Thyroid gland (tissue), 4 donors: Measurements from ENCODE around the gene PTPDC1.

Experiments used
- POLR2A ChIP-seq, 2 donors: fragments of 450-650 bp; IDR thresholded peaks; one replicate each; pipeline ENCODE4 v1.6.1; 2017; ENCODE audit warnings: antibody characterized with exemption in 2 of 2, mild to moderate bottlenecking in 2 of 2, moderate library complexity in 1 of 2
- TF ChIP-seq, protein P1 (sequence below), 6 experiments: fragments of 200-600 bp in 3 of 6; fragments of 450-650 bp in 3 of 6; sonication (generic) in 3 of 6; IDR thresholded peaks; one replicate each; pipeline ENCODE4 v1.5.1; 2016 to 2019; ENCODE audit warnings: antibody characterized with exemption in 6 of 6, mild to moderate bottlenecking in 2 of 6, inconsistent platforms in 1 of 6, moderate library complexity in 1 of 6

DNA sequence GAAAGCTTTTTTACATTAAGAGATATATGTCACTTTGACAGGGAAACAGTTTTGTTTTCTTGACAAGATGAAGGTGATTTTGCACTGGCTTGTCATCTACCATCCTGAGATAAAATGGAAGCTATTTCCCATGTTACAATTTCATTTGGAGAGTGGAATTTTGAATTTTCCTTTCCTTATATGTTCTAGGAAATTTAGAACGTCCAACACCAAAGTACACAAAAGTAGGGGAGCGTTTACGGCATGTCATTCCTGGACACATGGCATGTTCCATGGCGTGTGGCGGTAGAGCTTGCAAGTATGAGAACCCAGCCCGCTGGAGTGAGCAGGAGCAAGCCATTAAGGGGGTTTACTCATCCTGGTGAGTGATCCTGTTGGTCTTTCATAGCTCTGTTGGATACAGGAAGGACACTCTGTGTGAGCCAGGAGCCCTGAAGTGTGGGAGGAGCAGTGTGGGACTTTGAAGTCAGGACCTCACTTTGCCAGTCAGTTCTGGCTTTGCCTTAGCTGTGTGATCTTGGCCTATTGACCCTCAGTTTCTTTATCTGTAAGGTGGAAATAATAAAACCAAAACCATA, 887 bp downstream of the PTPDC1 start:
- no peak for TF ChIP-seq POLR2A (IDR thresholded peaks at IDR 0.05)
- TF ChIP-seq, protein P1, sequence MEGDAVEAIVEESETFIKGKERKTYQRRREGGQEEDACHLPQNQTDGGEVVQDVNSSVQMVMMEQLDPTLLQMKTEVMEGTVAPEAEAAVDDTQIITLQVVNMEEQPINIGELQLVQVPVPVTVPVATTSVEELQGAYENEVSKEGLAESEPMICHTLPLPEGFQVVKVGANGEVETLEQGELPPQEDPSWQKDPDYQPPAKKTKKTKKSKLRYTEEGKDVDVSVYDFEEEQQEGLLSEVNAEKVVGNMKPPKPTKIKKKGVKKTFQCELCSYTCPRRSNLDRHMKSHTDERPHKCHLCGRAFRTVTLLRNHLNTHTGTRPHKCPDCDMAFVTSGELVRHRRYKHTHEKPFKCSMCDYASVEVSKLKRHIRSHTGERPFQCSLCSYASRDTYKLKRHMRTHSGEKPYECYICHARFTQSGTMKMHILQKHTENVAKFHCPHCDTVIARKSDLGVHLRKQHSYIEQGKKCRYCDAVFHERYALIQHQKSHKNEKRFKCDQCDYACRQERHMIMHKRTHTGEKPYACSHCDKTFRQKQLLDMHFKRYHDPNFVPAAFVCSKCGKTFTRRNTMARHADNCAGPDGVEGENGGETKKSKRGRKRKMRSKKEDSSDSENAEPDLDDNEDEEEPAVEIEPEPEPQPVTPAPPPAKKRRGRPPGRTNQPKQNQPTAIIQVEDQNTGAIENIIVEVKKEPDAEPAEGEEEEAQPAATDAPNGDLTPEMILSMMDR (IDR thresholded peaks at IDR 0.05): no peak
